ENCODE data around the gene GCFC2.

- TF ChIP-seq CTCF (IDR thresholded peaks at IDR 0.05) (no peak), EP300 (IDR thresholded peaks at IDR 0.05) (no peak)
Measured at GRCh38 chr2:75679556-75679955, 31.2 kb downstream of the GCFC2 start.
